Ovary (tissue), 9 donors: ENCODE results near the gene TUSC2. TPM values are rescaled to one million over a fixed set of nuclear protein-coding genes. Genes with fewer than 3 reads are reported as not detected.

Experiments
- DNase-seq, 5 donors: peaks; one replicate each; pipeline ENCODE4 v3.0.0-alpha.2; 2019 to 2020
- H3K27ac ChIP-seq, 2 donors: fragments of 200-600 bp; one replicate each; pipeline versions ENCODE4 v1.5.1 to v1.8.0; 2019 to 2022
- H3K27me3 ChIP-seq: fragments of 200-600 bp; one replicate; pipeline ENCODE4 v1.8.0; 2022
- H3K36me3 ChIP-seq: fragments of 200-600 bp; sonication (generic); one replicate; pipeline ENCODE4 v1.5.1; 2019
- H3K4me1 ChIP-seq: one replicate; pipeline ENCODE4 v1.8.1; 2013; ENCODE audit warnings: mild to moderate bottlenecking, moderate library complexity; ENCODE audit not compliant: insufficient read depth
- H3K4me3 ChIP-seq: fragments of 200-600 bp; sonication (generic); one replicate; pipeline ENCODE4 v1.5.1; 2017
- H3K9me3 ChIP-seq, 2 donors: fragments of 200-600 bp in 1 of 2; sonication (generic) in 1 of 2; one replicate each; pipeline versions ENCODE4 v1.5.1 to v1.8.1; 2013 to 2019; ENCODE audit warnings: mild to moderate bottlenecking in 1 of 2, moderate library complexity in 1 of 2
- EP300 ChIP-seq: sonication (generic); formaldehyde crosslinking; IDR thresholded peaks from one replicate; pipeline ENCODE4 v1.6.1; 2017; ENCODE audit warnings: antibody characterized with exemption
- POLR2A ChIP-seq: fragments of 450-650 bp; IDR thresholded peaks from one replicate; pipeline ENCODE4 v1.6.1; 2017; ENCODE audit warnings: antibody characterized with exemption, mild to moderate bottlenecking, moderate library complexity
- WGBS, 3 donors: extraction: QIAGEN DNeasy Blood & Tissue Kit in 1 of 3; methylation state at CpG; one replicate each; pipeline versions ENCODE4 v1.1.5 to v1.1.7; 2013 to 2017; 5-methylcytosine and 5-hydroxymethylcytosine counted together
- intact Hi-C, 4 donors: fragments of 100-400 bp; cut with DNase I; formaldehyde crosslinking; loops; one replicate each; pipeline versions ENCODE4 v1.11.0 to v1.15.1; 2022 to 2023
- polyA plus RNA-seq, 2 donors: library from polyadenylated mRNA; stranded (reverse); fragments of 200-250 nt in 1 of 2; fragments of 350-450 nt in 1 of 2; fragmentation: Illumina TruSeq in 1 of 2; extraction: RNeasy Lipid Tissue Mini Kit (QIAGEN cat#74804) in 1 of 2; gene quantifications; one replicate each; pipeline ENCODE4 v1.2.3, GENCODE V29; 2013 to 2014
- total RNA-seq, 7 donors: library from RNA; depleted of rRNA in 2 of 7; stranded (reverse); fragments of >200 nt in 2 of 7; fragmentation: NEBNext Ultra II Directional in 3 of 7; extraction: Animal tissue kit (Norgen Biotek cat#: 25700) in 3 of 7; gene quantifications; one replicate each; pipeline versions ENCODE4 v1.1.0 to v1.2.4, GENCODE V29; 2016 to 2023
- TF ChIP-seq, protein P1 (sequence below), 3 donors: fragments of 450-650 bp in 2 of 3; fragments of 200-600 bp in 1 of 3; IDR thresholded peaks; one replicate each; pipeline versions ENCODE4 v1.5.1 to v1.8.0; 2016 to 2022; ENCODE audit warnings: antibody characterized with exemption in 3 of 3, mild to moderate bottlenecking in 1 of 3
- donor health status: DM: no; HTN: no; CAD: no; lungs with moderate emphysema.
- donor health status: DM: no; HTN: no; CAD: no.
- donor health status: Bipolar disorder and iron deficiency.
- donor health status: DM: yes; HTN: yes; CAD: no.
- donor health status: DM: no; HTN: no; CAD: no.
- donor health status: DM: yes; HTN: yes; CAD: no.

Gene TUSC2
- total and polyA plus RNA-seq, 9 donors: 19.4 to 26.4 (median 21.3) TPM

DNA sequence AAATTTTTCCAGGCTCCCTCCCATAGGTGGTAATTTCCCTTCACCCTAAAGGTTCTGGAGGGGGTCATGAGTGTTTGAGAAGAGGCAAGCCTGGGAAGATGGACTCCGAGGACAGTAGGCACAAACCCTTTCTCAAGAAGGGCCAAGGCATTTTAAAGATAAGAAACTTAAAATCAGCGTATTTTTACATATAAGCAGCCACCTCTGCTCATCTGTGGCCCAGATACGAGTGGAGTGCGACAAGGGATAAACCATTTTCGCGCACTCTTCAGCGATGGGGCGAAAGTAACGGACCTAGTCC lies 12.1 kb upstream of the TUSC2 start:
- TF ChIP-seq POLR2A: no peak
- TF ChIP-seq, protein P1, sequence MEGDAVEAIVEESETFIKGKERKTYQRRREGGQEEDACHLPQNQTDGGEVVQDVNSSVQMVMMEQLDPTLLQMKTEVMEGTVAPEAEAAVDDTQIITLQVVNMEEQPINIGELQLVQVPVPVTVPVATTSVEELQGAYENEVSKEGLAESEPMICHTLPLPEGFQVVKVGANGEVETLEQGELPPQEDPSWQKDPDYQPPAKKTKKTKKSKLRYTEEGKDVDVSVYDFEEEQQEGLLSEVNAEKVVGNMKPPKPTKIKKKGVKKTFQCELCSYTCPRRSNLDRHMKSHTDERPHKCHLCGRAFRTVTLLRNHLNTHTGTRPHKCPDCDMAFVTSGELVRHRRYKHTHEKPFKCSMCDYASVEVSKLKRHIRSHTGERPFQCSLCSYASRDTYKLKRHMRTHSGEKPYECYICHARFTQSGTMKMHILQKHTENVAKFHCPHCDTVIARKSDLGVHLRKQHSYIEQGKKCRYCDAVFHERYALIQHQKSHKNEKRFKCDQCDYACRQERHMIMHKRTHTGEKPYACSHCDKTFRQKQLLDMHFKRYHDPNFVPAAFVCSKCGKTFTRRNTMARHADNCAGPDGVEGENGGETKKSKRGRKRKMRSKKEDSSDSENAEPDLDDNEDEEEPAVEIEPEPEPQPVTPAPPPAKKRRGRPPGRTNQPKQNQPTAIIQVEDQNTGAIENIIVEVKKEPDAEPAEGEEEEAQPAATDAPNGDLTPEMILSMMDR (IDR thresholded peaks at IDR 0.05): no peak
- TF ChIP-seq EP300: no peak
- 7 to 19% (median 18%) methylated on average over 9 of the region's 9 CpGs for WGBS, 3 donors
- H3K27ac ChIP-seq: peak overlapping the region in 1 of 2 donors; percentile 21

DNA sequence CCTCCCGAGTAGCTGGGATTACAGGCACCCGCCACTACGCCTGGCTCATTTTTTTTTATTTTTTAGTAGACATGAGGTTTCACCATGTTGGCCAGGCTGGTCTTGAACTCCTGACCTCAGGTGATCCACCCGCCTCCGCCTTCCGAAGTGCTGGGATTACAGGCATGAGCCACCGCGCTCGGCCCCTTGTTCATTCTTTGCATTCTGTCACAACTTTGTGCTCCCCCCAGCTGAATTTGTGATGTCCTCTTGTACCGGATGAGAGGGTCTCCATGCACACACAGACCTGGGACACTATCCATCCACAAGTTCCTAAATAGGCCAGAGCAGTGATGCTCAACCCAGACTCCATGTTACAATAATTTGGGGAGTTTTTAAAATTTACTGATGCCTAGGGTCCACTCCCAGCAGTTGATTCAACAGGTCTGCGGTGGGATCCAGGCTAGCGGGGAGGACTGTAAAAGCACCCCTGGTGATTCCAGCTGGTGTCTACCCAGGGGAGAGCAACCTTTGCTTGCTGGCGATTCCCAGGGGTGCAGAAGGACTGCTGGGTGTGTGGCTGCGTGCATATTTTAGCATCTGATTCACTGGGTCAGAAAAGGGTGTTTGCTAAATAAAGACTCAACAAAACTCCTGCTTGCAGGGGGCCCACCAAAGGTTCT lies 11.6 kb upstream of the TUSC2 start:
- peak in 1 of 5 donors; percentile 42 for DNase-seq
- Histone ChIP-seq H3K4me3 (peak overlapping the region; percentile 56), H3K27ac (peak overlapping the region in 1 of 2 donors; percentile 21), H3K9me3 (no peaks in the 10 kb centered on the region), H3K36me3 (no peaks in the 10 kb centered on the region), H3K4me1 (peaks cover 13% of the 10 kb centered on the region), H3K27me3 (no peaks in the 10 kb centered on the region)
- TF ChIP-seq, protein P1 (IDR thresholded peaks at IDR 0.05): no peak
- intact Hi-C loops: no loop called here
- 81 to 86% (median 82%) methylated on average over 14 of the region's 14 CpGs for WGBS, 3 donors

More for the DNA sequence above, 12.1 kb upstream of the TUSC2 start:
- H3K4me3 ChIP-seq: peak overlapping the region; percentile 56
- DNase-seq: no peak
- H3K36me3 ChIP-seq: no peaks in the 10 kb centered on the region
- peaks cover 13% of the 10 kb centered on the region for H3K4me1 ChIP-seq
- no peaks in the 10 kb centered on the region for H3K9me3 ChIP-seq
- no peaks in the 10 kb centered on the region for H3K27me3 ChIP-seq
- intact Hi-C loops: no loop called here

DNA sequence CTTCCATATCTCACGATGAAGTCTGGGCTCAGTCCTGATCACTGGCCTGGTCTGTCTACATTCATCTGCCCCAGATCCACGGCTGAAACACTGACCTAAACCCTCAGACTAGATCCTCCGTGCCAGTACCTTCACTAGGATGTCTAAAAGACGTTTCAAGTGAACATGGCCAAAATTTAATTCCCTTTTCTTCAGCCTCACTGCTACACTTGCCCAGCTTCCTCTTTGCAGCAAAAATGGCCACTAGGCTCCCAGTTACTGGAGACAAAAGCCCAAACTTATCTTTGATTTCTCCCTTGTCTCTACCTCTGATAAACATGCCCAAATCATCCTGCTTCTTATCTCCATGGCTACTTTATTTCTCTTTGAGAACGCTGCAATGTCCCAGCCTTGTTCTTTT lies 10.9 kb upstream of the TUSC2 start:
- intact Hi-C loops: no loop called here
- Histone ChIP-seq H3K27me3 (no peaks in the 10 kb centered on the region), H3K27ac (no peak overlapping the region), H3K36me3 (no peaks in the 10 kb centered on the region), H3K9me3 (no peaks in the 10 kb centered on the region), H3K4me3 (no peak overlapping the region), H3K4me1 (peaks cover 14% of the 10 kb centered on the region)
- TF ChIP-seq, protein P1 (IDR thresholded peaks at IDR 0.05): no peak
- TF ChIP-seq EP300: no peak
- TF ChIP-seq POLR2A: no peak
- DNase-seq: no peak
- WGBS, 3 donors: 74 to 77% (median 75%) methylated on average over 5 of the region's 5 CpGs

DNA sequence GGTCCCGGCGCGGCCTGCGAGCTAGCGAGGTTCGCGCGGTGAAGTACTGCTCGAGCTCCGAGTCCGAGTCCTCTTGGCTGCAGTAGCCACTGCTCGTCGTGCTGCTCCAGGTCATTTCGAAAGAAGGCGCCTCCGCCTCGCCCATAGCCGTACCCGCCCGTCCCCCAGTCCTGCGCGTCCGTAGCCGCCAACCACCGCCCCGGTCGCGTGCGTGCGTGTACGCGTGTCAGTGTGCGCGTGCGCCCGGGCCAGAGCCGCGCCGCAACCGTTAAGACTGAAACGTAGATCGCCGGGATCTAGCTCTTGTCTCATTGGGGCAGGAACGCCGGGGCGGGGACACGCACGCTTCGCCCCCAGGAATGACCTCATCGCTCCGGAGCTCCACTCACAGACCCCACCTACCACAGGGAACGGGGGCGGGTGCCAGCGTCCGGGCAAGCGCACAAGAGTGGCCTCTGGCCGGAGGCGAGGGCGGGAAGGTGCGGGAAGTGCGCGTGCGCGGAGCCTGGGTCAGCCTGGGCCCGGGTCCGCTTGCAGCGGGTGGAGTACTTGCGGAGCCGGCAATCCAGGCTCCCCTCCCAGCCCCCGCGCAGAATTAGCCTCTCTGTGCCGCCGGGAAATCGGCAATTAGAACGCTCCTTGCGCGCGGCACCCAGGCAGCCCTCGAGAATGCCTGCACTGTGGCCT lies 9.3 kb upstream of the TUSC2 start:
- Histone ChIP-seq H3K4me1 (peaks cover 16% of the 10 kb centered on the region), H3K27me3 (no peaks in the 10 kb centered on the region), H3K9me3 (no peaks in the 10 kb centered on the region), H3K4me3 (peak overlapping the region; percentile 82), H3K27ac (peak overlapping the region; percentile 91 to 93), H3K36me3 (no peaks in the 10 kb centered on the region)
- peak; percentile 73 for TF ChIP-seq EP300
- TF ChIP-seq POLR2A: peak; percentile 84
- TF ChIP-seq, protein P1 (IDR thresholded peaks at IDR 0.05): peak in 1 of 3 donors; percentile 41
- 0% methylated on average over 42 to 79 of the region's 79 CpGs for WGBS, 3 donors
- intact Hi-C loops: no loop called here
- peak; percentile 99 for DNase-seq
